GM21717 (cell line): ENCODE measurements around the gene PCSK6.
"Not testable (repeated sequence)": the region's sequence is repeated elsewhere in the genome, so short reads cannot be mapped to it uniquely, and the experiment has no call there.

Source experiments
- ATAC-seq: cut with Tn5 transposase; IDR thresholded peaks from one replicate; pipeline ENCODE4 v1.9.1; 2021; ENCODE audit warnings: mild to moderate bottlenecking, moderate library complexity; ENCODE audit not compliant: unreplicated experiment

PCSK6 gene

GRCh38 chr15:101362986-101363566 is 126.4 kb downstream of the PCSK6 start:
- ATAC-seq: no peak

GRCh38 chr15:101362359-101362758 is 127.1 kb downstream of the PCSK6 start:
- no peak for ATAC-seq

- no peak for ATAC-seq
Observed at GRCh38 chr15:101361418-101361817, 128.1 kb downstream of the PCSK6 start.

GRCh38 chr15:101359365-101359947 is 130.1 kb downstream of the PCSK6 start:
- no peak for ATAC-seq

- no peak for ATAC-seq
Observed at GRCh38 chr15:101358895-101359294, 130.6 kb downstream of the PCSK6 start.

- ATAC-seq: no peak
Observed at GRCh38 chr15:101357885-101358284, 131.6 kb downstream of the PCSK6 start.

- ATAC-seq: no peak
Observed at GRCh38 chr15:101357333-101357732, 132.2 kb downstream of the PCSK6 start.

GRCh38 chr15:101356512-101357172 is 132.9 kb downstream of the PCSK6 start:
- ATAC-seq: not testable (repeated sequence)

DNA sequence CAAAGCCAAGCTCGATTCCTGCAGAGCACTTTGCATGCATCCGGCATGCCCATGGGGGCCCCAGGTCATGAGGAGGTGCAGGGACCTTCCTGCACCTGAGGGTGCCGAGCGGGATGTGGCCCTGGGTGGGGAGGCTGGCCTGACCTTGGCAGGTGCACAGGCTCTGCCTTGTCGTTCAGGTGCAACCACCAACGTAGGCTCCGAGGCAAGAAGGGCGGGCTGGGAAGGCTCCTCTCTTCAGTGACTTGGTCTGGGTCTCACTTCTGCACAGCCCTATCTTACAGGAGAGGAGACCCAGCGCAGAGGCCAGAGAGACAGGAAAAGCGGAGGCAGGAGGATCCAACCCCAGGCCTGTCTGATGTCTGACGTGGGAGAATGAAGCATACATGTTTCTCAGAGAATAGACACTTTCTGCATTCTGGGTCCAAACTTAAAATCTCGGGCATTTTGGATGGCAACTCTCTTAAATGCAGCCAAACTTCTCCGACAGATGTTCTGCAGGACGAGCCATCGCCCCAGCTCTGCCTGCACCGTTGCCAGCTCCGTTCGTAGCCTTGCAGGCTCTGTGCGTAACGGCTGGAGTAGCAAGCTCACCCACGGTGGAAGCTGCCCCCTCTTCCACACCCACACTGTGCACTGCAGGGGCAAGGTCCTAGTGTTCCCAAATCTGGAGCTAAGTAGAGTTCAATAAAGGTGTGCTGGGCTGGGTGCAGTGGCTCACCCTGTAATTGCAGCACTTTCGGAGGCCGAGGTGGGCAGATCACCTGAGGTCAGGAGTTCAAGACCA is 133.6 kb downstream of the PCSK6 start:
- ATAC-seq: no peak

- ATAC-seq: no peak
Observed at GRCh38 chr15:101354891-101355623, 134.4 kb downstream of the PCSK6 start.

- no peak for ATAC-seq
Observed at GRCh38 chr15:101353240-101353639, 136.3 kb downstream of the PCSK6 start.

DNA sequence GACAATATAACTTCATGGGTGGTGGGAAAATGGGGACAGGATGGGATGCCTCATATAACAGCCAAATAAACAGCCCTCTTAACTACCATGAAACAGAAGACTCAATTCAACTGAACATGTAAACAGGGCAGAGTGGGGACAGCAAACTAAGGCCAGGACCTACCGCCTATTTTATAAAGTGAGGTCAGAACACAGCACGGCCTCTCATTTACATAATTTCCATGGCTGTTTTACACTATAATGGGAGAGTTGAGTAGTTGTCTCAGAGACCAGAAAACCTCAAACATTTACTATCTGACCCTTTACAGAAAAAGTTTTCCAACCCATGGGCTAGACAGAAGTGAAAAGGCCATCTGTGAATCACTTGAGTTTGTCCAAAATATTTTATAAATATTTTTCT is 137.8 kb downstream of the PCSK6 start:
- ATAC-seq: no peak

DNA sequence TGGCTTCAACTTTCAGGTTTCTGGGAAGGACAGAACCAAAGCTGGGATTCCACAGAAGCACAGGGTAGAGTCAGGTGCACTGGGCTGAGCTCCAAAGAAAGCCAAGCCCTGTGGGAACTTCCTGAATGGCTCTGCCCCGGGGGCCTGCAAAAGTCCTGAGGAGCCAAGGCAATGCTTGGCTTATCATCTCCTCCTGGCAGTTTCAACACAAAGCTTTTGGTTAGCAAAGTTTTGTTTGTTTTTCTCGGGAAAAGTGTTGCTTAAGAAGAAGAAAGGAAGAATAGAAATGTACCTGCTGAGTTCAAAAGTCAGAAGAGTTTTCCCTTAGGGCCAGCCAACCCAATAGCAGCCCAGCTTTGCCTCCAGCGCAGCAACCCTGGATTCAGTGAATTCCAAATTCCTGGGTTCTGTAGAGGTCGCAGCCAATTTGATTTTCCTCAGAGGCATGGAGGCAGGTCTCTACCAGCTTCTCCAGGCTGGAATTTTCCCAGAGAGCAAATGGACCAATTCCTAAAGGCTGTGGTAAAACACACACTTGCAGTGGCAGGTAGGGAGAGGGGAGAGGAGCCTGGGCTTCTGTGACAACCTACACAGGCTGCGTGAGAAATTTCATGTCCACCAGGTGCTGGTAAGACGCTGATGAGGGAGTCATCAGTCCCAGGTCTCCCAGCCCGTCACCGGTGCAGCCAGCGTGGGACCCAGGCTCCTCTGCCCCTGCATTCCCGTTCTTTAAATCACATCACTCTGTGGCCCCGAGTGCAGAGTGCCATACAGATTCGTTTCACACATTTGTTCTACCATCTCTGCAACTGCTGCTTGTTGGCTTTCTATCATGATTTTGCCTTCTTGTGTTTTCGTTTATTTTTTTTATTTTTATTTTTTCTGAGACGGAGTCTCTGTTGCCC is 140.2 kb downstream of the PCSK6 start:
- ATAC-seq: no peak

GRCh38 chr15:101348643-101349042 is 140.9 kb downstream of the PCSK6 start:
- no peak for ATAC-seq

DNA sequence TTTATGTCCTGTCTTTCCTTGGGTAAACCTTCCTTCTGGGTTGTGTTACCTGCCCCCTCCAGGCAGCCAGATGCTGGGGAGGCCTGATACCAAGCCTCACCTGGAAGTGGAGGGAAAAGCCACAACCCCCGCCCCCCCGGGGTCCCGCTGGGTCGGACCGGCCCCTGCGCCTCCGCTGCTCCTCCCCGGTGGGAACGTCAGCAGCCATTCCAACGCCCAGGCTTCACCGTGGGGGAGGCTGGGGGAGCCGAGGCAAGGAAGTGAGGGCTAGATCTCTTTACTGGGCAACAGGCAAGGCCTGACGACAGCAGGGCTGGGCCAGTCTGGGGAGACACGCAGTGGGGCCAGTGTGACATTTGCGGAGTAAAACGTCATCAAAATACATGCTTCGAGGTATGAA is 141.5 kb downstream of the PCSK6 start:
- no peak for ATAC-seq

- ATAC-seq: no peak
Observed at GRCh38 chr15:101347454-101347853, 142.1 kb downstream of the PCSK6 start.

DNA sequence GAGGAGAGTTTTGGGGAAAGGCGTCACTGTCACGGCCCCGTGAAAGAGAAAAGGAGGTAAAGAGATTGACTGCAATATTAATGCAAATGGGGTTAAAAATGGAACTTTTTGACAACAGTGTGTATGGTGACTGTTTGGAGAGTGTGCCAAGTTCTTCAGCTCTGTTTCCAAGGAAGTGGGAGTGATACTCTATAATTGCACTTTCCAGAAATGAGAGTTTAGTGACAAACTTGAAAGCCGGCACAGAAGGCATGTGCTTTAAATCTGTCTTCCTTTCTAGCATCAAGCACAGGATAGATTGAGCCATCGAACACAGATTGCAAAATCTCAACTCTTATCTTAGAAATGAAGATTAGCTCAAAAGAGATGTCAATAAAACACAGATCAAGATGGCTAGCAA is 142.6 kb downstream of the PCSK6 start:
- ATAC-seq: no peak

DNA sequence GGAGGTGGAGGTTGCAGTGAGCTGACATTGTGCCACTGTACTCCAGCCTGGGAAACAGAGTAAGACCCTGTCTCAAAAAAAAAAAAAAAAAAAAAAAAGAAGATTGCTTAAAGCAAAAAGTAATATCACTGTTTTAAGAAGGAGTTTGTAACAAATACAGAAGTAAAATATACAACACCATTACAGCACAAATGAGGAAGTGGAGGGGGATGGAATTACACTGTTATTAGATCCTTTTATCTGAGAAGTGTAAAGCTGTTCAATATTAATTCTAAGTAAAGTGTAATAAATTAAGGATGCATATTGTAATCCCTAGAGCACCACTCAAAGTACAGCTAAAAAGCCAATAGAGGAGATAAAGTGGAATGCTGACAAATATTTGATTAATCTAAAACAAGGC is 147.5 kb downstream of the PCSK6 start:
- no peak for ATAC-seq

DNA sequence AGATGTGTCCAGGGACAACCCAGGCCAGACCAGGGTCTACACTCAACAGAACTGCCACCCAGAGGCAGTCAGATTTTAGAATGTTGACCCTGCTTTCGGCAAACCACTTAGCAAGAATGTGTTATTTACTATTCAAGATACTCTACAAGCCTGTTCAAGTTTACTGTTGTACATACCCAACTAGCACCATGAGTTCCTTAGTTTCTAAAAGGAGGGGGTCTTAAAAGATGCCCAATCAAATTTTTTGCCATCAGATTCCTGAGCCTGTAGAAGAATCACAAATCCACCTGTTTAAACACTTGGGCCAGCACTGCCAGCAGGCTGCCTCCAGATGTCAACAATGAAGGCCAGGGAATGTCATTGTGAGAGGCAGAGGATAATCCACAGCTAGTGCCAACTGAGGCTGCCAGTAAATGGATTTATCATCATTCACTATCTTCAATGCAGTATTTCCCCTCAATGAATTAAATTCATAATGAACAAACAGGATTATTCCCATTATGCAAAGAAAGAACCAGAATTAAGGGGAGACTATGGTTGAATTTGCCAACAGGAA is 150.9 kb downstream of the PCSK6 start:
- ATAC-seq: no peak

GRCh38 chr15:101337976-101338375 is 151.5 kb downstream of the PCSK6 start:
- no peak for ATAC-seq
